Bronchial epithelial cell (primary cell): ENCODE results near the gene TFAP2D. TPM values are rescaled to one million over a fixed set of nuclear protein-coding genes. Genes with fewer than 3 reads are reported as not detected.

Experiments
- DNase-seq: peaks from one replicate; pipeline ENCODE4 v3.0.0-alpha.2; 2010; ENCODE audit warnings: low read depth
- FAIRE-seq: peaks from 2 replicates; lab custom pipeline; 2011; peaks lifted over from hg19 to GRCh38; lab: Jason Lieb, UNC
- H3K27me3 ChIP-seq: 2 replicates; pipeline ENCODE4 v1.5.1; 2011; ENCODE audit warnings: low read length; ENCODE audit not compliant: control insufficient read depth, insufficient read depth
- H3K36me3 ChIP-seq: 2 replicates; pipeline ENCODE4 v1.5.1; 2011; ENCODE audit warnings: low read length; ENCODE audit not compliant: control insufficient read depth, insufficient read depth
- H3K4me3 ChIP-seq: 2 replicates; pipeline ENCODE4 v1.5.1; 2011; ENCODE audit warnings: mild to moderate bottlenecking, low read depth, low read length, control low read depth
- total RNA-seq: library from RNA; depleted of rRNA; stranded (reverse); fragments of >200 nt; gene quantifications from 2 replicates; pipeline ENCODE4 v1.2.1, GENCODE V29; 2014
- TF ChIP-seq, protein P1 (sequence below): IDR thresholded peaks from 2 replicates; pipeline ENCODE4 v1.5.1; 2011; ENCODE audit warnings: mild to moderate bottlenecking, moderate library complexity, low read length, control low read depth, inconsistent platforms; ENCODE audit not compliant: insufficient read depth, severe bottlenecking

TFAP2D gene
- total RNA-seq, 1 donor from 2014 or later: not detected

DNA sequence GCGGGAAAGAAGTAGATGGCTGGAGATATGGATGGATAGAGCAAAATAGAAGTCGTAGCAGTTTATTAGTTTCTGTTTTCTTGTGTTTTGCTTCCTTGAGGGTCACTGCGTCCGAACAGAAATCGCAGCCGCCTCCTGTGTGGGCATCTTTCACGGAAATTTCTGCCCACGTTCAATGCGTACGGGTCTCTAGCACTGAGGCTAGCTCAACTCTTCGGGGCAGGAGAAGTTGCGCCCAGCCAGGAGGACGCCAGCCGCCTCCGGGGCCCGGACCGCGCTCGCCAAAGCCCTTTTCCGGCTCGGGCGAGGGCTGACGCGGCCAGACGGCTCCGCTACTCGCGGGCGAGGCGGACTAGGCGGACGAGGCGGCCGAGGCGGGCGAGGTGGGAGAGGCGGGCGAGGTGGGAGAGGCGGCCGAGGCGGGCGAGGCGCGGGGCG is 106.2 kb downstream of the TFAP2D start:
- Histone ChIP-seq H3K36me3 (no peaks in the 10 kb centered on the region), H3K27me3 (peaks cover 57% of the 10 kb centered on the region), H3K4me3 (no peak overlapping the region)
- TF ChIP-seq, protein P1, sequence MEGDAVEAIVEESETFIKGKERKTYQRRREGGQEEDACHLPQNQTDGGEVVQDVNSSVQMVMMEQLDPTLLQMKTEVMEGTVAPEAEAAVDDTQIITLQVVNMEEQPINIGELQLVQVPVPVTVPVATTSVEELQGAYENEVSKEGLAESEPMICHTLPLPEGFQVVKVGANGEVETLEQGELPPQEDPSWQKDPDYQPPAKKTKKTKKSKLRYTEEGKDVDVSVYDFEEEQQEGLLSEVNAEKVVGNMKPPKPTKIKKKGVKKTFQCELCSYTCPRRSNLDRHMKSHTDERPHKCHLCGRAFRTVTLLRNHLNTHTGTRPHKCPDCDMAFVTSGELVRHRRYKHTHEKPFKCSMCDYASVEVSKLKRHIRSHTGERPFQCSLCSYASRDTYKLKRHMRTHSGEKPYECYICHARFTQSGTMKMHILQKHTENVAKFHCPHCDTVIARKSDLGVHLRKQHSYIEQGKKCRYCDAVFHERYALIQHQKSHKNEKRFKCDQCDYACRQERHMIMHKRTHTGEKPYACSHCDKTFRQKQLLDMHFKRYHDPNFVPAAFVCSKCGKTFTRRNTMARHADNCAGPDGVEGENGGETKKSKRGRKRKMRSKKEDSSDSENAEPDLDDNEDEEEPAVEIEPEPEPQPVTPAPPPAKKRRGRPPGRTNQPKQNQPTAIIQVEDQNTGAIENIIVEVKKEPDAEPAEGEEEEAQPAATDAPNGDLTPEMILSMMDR: no peak
- no peak for DNase-seq
- FAIRE-seq: no peak

DNA sequence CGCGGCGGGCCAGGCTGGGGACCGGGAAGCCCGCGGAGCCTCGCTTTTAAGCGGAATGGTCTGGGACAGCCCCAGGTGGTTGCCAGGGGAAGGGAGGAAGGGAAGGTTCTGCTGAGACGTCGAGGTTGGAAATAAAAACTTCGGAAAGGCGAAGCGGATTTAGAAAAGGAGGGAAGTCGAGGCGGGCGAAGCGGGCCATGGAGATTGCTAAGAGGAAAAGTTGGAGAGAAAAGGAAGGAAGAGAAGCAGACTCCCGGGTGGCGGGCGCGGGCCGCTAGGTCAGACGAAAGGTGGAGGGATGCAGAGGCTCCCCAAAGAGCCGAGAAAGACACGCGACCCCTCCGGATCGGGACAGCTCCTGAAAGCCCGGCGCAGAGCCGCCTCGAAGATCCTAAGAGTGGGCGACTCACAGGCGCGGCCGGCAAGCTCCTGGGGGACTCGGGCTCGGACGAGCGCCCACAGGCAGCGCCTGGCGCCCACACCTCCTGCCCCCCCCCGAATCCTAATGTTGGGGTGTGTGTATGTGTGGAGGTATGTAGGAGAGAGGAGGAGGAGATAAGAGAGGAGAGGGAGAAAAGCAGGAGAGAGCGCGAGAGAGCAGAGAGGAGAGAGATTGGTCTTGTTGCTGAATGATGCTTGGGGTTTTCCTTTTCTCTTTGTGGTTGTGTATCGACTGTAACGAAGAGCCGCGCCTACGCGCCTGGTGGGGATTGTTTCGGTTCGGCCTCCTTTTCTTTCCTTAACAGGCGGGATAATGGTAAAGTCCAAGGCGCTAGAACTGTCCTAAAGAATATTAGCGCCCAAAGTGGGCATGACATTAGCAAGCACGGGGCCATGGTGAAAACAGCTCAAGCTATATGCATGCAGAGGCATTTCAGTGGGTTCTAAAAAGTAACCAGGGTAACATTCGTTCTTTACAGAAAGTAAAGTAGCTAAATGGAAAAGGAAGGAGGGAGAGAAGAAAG is 106.9 kb downstream of the TFAP2D start:
- H3K4me3 ChIP-seq: no peak overlapping the region
- FAIRE-seq (no peak), DNase-seq (no peak)
- H3K36me3 ChIP-seq: no peaks in the 10 kb centered on the region
- TF ChIP-seq, protein P1: no peak
- peaks cover 60% of the 10 kb centered on the region for H3K27me3 ChIP-seq

DNA sequence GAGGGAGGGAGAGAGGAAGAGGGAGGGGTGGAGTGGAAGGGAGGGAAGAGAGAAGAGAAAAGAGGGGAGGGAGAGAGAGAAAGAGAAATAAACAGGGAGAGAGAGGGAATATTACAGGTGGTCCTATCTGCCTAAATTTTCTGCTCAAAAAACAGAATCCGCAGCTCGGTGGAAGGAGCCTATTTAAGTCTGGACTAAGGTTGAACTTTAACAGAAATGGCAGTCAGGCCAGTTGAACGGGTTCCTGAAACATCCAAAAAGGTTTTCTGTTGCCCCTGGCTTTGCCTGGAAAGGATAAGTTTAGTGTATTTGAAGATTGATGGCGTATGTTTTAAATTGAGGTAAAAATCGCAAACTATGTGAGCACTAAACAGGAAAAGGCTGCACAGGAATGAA is 107.5 kb downstream of the TFAP2D start:
- TF ChIP-seq, protein P1: no peak
- Histone ChIP-seq H3K36me3 (no peaks in the 10 kb centered on the region), H3K4me3 (no peak overlapping the region), H3K27me3 (peaks cover 67% of the 10 kb centered on the region)
- FAIRE-seq (no peak), DNase-seq (no peak)

DNA sequence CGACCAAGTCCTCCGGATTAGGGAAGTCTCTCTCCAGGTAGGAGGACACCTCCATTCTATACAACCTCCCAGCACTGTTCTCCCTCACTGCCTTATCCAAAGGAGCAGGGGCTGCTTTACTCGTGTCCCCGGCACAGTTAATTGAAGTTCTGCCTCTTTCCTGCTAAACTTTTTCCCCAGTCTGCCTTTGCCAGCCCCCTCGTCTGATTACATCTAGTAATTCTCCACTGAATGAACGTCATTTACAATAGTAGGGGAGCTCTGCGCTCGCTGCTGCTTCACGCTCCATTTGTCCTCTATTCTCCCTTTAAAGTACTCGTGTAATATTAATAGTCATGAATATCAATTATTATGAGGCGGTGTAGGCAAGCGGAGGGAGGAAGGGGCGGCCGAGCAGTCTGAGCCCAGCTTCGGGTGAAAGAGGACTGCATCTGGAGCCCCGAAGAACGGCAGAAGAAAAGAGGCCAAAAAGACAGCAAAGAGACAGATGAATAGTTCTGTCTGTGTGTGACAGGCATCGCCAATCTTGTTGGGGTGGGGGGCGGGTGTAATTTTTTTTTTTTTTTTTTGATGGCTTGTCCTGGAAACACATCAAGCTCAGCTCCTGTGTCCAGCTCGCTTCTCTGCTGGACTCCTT is 108.2 kb downstream of the TFAP2D start:
- FAIRE-seq (no peak), DNase-seq (no peak)
- peaks cover 73% of the 10 kb centered on the region for H3K27me3 ChIP-seq
- no peak overlapping the region for H3K4me3 ChIP-seq
- no peaks in the 10 kb centered on the region for H3K36me3 ChIP-seq
- TF ChIP-seq, protein P1: no peak

DNA sequence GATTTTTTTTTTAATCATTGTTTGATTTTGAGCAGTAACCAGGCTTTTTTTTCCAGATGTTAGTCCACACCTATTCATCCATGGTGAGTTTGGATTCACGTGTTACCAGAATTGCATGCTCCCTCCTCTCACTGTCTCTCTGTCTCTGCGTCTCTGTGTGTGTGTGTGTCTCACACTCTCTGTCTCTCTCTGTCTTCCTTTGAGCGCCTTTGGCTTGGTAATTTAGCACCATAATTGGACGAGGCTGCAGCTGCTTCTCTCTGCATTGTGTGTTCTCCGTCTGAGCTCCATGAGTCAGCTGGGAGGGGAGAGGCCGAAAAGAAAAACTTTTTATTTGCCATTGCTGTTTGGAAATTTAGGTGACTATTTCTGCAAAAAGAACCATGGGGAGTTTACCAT is 108.8 kb downstream of the TFAP2D start:
- DNase-seq: no peak
- no peak for FAIRE-seq
- H3K36me3 ChIP-seq: no peaks in the 10 kb centered on the region
- TF ChIP-seq, protein P1: no peak
- peaks cover 75% of the 10 kb centered on the region for H3K27me3 ChIP-seq
- H3K4me3 ChIP-seq: no peak overlapping the region

Other genes with a start within 250 kb of the TFAP2D start
- gene TFAP2B, start 105.3 kb downstream of the TFAP2D start, total RNA-seq: not detected in 2 replicates